H1 (cell line): ENCODE results near the gene SNTG2. TPM values are rescaled to one million over a fixed set of nuclear protein-coding genes. Genes with fewer than 3 reads are reported as not detected.

Experiments
- ASH2L ChIP-seq: fragments of 200-600, 300-600 bp; sonication (generic); IDR thresholded peaks from one replicate; pipeline ENCODE4 v1.7.1; 2017; ENCODE audit warnings: low read length
- BACH1 ChIP-seq: IDR thresholded peaks from 2 replicates; pipeline ENCODE4 v1.6.1; 2012; ENCODE audit warnings: low read length, improper control_type of control experiment
- CEBPB ChIP-seq: IDR thresholded peaks from 2 replicates; pipeline ENCODE4 v1.6.1; 2012; ENCODE audit warnings: low read depth, low read length
- RBBP5 ChIP-seq: IDR thresholded peaks from 2 replicates; pipeline ENCODE4 v1.7.1; 2012; ENCODE audit warnings: low read depth, mild to moderate bottlenecking, inconsistent platforms, low read length, moderate library complexity, borderline replicate concordance
- RXRA ChIP-seq: IDR thresholded peaks from 2 replicates; pipeline ENCODE4 v1.6.1; 2011; ENCODE audit warnings: low read depth, mild to moderate bottlenecking, low read length, moderate library complexity; ENCODE audit not compliant: insufficient read depth
- SIX5 ChIP-seq: IDR thresholded peaks from 2 replicates; pipeline ENCODE4 v1.6.1; 2011; ENCODE audit warnings: mild to moderate bottlenecking, low read depth, low read length
- TAF1 ChIP-seq: IDR thresholded peaks from 2 replicates; pipeline ENCODE4 v1.6.1; 2011; ENCODE audit warnings: mild to moderate bottlenecking, low read depth, low read length
- TBP ChIP-seq: IDR thresholded peaks from 2 replicates; pipeline ENCODE4 v1.6.1; 2011; ENCODE audit warnings: low read depth, low read length, improper control_type of control experiment
- polyA plus RNA-seq, 7 experiments: library from polyadenylated mRNA; depleted of rRNA in 3 of 7; stranded (reverse) in 5 of 7; unstranded in 2 of 7; fragments of >200 nt in 5 of 7; fragments of 200-250 nt in 2 of 7; gene quantifications; 1 replicate in 5 of 7; 2 replicates in 1 of 7; 4 replicates in 1 of 7; pipeline versions ENCODE4 v1.2.1 to v1.2.3, GENCODE V29; 2011 to 2013; ENCODE audit warnings: missing spikeins in 2 of 7, mixed read lengths in 2 of 7
- total RNA-seq: library from RNA; stranded (reverse); fragmentation: NEBNext Ultra II Directional; extraction: Animal tissue kit (Norgen Biotek cat#: 25700); gene quantifications from 2 replicates; pipeline ENCODE4 v1.2.1, GENCODE V29; 2021
- TF ChIP-seq, protein P1 (sequence below), 3 experiments: IDR thresholded peaks; 1 replicate in 2 of 3; 2 replicates in 1 of 3; pipeline versions ENCODE4 v1.5.1 to v1.6.1; 2011; ENCODE audit warnings: low read length in 3 of 3, mild to moderate bottlenecking in 3 of 3, inconsistent platforms in 2 of 3, low read depth in 1 of 3, moderate library complexity in 1 of 3; ENCODE audit not compliant: insufficient read depth in 1 of 3; ENCODE audit errors: control extremely low read depth in 1 of 3
- TF ChIP-seq, protein P2 (sequence below): IDR thresholded peaks from 2 replicates; pipeline ENCODE4 v1.6.1; 2012; ENCODE audit warnings: inconsistent platforms

Gene SNTG2
- total and polyA plus RNA-seq, 2 of the 8 experiments (the other 6 are each of a cell fraction or from before 2014, with no cell fraction given) = 6.6 to 18.1 TPM

DNA sequence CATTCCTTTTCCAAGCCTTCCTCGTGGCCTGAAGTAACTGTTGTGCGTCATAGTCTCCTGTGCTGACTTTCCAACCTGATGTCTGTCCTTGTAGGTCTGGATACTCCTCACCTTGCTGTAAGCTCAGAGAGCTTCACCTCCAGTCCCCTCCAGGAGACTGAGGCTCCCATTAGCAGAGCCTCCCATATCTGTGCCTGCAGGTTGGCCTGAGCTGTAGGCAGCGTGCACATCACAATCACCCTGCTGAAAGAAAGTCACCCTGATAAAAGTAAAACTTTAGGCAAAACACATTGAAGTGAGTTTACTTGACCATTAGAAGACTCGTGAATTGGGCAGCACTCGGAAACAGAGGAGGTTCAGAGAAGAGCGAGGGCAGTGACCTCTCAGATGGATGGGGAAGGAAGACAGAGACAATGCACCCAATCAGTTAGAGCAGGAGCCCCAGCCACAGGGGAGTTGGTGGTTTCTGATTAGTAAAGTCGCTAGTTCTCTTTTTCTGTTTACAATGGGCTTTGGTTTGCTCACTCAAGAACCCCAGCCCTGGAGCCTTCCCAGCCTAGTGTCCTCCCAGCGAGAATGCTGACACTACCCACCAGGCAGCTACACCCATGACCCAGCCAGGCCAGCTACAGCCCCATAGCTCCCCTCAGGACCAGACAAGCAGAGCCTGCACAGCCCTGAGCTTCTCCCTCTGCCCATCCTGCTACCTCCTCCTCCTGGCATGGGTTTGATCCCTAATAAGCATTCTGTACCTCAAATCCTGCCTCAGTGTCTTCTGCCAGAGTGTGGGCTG is 450.5 kb downstream of the SNTG2 start (continued):
- TF ChIP-seq, protein P1, sequence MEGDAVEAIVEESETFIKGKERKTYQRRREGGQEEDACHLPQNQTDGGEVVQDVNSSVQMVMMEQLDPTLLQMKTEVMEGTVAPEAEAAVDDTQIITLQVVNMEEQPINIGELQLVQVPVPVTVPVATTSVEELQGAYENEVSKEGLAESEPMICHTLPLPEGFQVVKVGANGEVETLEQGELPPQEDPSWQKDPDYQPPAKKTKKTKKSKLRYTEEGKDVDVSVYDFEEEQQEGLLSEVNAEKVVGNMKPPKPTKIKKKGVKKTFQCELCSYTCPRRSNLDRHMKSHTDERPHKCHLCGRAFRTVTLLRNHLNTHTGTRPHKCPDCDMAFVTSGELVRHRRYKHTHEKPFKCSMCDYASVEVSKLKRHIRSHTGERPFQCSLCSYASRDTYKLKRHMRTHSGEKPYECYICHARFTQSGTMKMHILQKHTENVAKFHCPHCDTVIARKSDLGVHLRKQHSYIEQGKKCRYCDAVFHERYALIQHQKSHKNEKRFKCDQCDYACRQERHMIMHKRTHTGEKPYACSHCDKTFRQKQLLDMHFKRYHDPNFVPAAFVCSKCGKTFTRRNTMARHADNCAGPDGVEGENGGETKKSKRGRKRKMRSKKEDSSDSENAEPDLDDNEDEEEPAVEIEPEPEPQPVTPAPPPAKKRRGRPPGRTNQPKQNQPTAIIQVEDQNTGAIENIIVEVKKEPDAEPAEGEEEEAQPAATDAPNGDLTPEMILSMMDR (IDR thresholded peaks at IDR 0.05; ENCODE audit: control extremely low read depth in 1 of 3, insufficient read depth in 1 of 3, low read depth in 1 of 3, low read length in 3 of 3) = no peak
- no peak for TF ChIP-seq TBP
- no peak for TF ChIP-seq ASH2L
- TF ChIP-seq, protein P2, sequence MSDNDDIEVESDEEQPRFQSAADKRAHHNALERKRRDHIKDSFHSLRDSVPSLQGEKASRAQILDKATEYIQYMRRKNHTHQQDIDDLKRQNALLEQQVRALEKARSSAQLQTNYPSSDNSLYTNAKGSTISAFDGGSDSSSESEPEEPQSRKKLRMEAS = no peak
- no peak for TF ChIP-seq RBBP5
- TF ChIP-seq BACH1 = no peak
- no peak for TF ChIP-seq TAF1
- no peak for TF ChIP-seq SIX5
- no peak for TF ChIP-seq RXRA
- no peak for TF ChIP-seq CEBPB
